T47D (cell line): ENCODE measurements around the gene SHOX.
"Not testable (repeated sequence)": the region's sequence is repeated elsewhere in the genome, so short reads cannot be mapped to it uniquely, and the experiment has no call there.

ENCODE experiments used
- DNase-seq, 2 experiments: peaks; one replicate each; pipeline versions ENCODE4 v3.0.0 to v3.0.0-alpha.2; 2011 to 2012; ENCODE audit warnings: low read depth in 1 of 2, low spot score in 1 of 2
- JUND ChIP-seq: IDR thresholded peaks from 2 replicates; pipeline ENCODE4 v1.6.1; 2012; ENCODE audit warnings: low read depth
- in situ Hi-C: cut with HindIII; loops from 2 replicates; pipeline ENCODE4 v1.10.0; 2016; ENCODE audit warnings: low sequenced_read_pairs, low pct_unique_long_range_greater_than_20kb

The SHOX gene

DNA sequence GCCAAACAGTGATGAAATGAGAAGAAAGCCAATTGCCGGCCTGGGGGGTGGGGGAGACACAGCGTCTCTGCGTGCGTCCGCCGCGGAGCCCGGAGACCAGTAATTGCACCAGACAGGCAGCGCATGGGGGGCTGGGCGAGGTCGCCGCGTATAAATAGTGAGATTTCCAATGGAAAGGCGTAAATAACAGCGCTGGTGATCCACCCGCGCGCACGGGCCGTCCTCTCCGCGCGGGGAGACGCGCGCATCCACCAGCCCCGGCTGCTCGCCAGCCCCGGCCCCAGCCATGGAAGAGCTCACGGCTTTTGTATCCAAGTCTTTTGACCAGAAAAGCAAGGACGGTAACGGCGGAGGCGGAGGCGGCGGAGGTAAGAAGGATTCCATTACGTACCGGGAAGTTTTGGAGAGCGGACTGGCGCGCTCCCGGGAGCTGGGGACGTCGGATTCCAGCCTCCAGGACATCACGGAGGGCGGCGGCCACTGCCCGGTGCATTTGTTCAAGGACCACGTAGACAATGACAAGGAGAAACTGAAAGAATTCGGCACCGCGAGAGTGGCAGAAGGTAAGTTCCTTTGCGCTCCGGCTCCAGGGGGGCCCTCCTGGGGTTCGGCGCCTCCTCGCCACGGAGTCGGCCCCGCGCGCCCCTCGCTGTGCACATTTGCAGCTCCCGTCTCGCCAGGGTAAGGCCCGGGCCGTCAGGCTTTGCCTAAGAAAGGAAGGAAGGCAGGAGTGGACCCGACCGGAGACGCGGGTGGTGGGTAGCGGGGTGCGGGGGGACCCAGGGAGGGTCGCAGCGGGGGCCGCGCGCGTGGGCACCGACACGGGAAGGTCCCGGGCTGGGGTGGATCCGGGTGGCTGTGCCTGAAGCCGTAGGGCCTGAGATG lies at the start of gene SHOX:
Gene SHOX (plus strand): TSS at position 180 of the 885 bp plus-strand sequence. CDS start 107 bp downstream, at position 287.
- in situ Hi-C loops: no loop called here
- DNase-seq: no peak

GRCh38 chrX:581066-581465 lies 49.5 kb upstream of the SHOX start:
- in situ Hi-C loops: no loop called here
- no peak for TF ChIP-seq JUND
- DNase-seq: no peak

More for the DNA sequence above, at the start of gene SHOX:
- TF ChIP-seq JUND: no peak

DNA sequence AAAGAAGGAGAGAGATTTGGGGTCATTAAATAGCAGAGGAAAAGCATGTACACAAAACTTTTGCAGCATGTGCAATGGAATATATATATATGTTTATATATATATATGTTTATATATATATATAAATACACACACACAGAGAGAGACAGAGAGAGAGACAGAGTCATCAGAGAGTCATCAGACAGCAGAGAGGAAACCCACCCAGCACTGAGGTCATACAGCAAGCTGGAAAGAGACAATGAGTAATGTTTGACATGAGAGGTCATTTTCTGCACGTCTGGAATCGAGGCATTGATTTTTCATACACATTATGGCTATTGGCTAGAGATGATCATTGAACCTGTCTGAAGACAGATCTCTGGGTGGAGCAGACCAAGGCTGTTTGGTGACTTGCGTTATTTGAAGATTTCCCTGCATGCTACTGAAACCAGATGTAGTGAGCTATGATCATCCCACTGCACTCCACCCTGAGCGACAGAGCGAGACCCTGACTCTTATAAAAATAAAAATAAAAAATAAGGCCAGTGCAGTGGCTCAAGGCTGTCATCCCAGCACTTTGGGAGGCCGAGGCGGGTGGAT lies 48.8 kb upstream of the SHOX start:
- in situ Hi-C loops: no loop called here
- no peak for TF ChIP-seq JUND
- DNase-seq: no peak

DNA sequence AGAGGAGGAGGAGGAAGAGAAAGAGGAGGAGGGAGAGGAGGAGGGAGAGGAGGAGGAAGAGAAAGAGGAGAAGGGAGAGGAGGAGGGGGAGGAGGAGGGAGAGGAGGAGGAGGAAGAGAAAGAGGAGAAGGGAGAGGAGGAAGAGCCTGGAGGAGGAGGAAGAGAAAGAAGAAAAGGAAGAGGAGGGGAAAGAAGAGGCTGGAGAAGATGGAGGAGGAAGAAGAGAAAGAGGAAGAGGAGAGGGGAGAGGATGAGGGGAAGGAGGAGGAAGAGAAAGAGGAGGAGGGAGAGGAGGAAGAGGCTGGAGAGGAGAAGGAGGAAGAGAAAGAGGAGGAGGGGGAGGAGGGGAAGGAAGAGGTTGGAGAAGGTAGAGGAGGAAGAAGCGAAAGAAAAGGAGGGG lies 46.0 kb upstream of the SHOX start:
- TF ChIP-seq JUND: no peak
- no peak for DNase-seq
- in situ Hi-C loops: no loop called here

GRCh38 chrX:585115-585808 lies 45.3 kb upstream of the SHOX start:
- in situ Hi-C loops: no loop called here
- DNase-seq: no peak
- TF ChIP-seq JUND: no peak

DNA sequence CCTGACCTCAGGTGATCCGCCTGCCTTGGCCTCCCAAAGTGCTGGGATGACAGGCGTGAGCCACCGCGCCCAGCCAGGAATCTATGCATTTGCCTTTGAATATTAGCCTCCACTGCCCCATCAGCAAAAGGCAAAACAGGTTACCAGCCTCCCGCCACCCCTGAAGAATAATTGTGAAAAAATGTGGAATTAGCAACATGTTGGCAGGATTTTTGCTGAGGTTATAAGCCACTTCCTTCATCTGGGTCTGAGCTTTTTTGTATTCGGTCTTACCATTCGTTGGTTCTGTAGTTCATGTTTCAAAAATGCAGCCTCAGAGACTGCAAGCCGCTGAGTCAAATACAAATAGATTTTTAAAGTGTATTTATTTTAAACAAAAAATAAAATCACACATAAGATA lies 44.2 kb upstream of the SHOX start:
- no peak for DNase-seq
- no peak for TF ChIP-seq JUND
- in situ Hi-C loops: no loop called here

DNA sequence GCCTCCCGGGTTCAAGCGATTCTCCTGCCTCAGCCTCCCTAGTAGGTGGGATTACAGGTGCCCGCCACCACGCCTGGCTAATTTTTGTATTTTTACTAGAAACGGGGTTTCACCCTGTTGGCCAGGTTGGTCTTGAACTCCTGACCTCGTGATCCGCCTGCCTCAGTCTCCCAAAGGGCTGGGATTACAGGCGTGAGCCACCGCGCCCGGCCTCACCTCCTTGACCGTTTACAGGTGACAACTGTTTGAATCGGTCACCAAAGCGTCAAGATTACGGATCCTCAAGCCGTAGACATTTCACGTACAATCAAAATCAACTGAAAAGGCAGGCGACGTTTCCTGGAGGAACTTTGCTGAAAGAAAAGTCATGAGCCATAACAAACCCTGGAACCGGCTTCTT lies 41.3 kb upstream of the SHOX start:
- DNase-seq, in situ Hi-C loops: not testable (repeated sequence)

- TF ChIP-seq JUND: no peak
- in situ Hi-C loops: no loop called here
- DNase-seq: no peak
Observed at GRCh38 chrX:590693-591404, 39.7 kb upstream of the SHOX start.

- no peak for TF ChIP-seq JUND
- no peak for DNase-seq
- in situ Hi-C loops: no loop called here
Observed at GRCh38 chrX:599837-600715, 30.5 kb upstream of the SHOX start.

GRCh38 chrX:603029-603428 lies 27.6 kb upstream of the SHOX start:
- DNase-seq, in situ Hi-C loops: not testable (repeated sequence)

DNA sequence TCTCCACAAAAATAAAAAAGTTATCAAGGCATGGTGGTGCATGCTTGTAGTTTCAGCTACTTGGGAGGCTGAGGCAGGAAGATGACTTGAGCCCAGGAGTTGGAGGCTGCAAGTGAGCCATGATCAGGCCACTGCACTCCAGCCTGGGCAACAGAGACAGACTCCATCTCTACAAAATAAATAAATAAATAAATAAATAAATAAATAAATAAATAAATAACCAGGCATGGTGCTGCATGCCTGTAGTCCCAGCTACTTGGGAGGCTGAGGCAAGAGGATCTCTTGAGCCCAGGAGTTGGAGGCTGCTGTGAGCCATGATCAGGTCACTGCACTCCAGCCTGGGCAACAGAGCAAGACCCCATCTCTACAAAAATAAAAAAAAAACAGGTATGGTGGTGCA lies 26.0 kb upstream of the SHOX start:
- in situ Hi-C loops, DNase-seq: not testable (repeated sequence)

- in situ Hi-C loops, DNase-seq: not testable (repeated sequence)
Observed at GRCh38 chrX:608088-608487, 22.5 kb upstream of the SHOX start.
